Fibroblast of skin of right quadriceps (primary cell): Measurements from ENCODE around the gene DCDC2B.
"Not testable (repeated sequence)": the region's sequence is repeated elsewhere in the genome, so short reads cannot be mapped to it uniquely, and the experiment has no call there.

Experiments
- DNase-seq: peaks from one replicate; pipeline ENCODE4 v3.0.0-alpha.2; 2013

DCDC2B gene

DNA sequence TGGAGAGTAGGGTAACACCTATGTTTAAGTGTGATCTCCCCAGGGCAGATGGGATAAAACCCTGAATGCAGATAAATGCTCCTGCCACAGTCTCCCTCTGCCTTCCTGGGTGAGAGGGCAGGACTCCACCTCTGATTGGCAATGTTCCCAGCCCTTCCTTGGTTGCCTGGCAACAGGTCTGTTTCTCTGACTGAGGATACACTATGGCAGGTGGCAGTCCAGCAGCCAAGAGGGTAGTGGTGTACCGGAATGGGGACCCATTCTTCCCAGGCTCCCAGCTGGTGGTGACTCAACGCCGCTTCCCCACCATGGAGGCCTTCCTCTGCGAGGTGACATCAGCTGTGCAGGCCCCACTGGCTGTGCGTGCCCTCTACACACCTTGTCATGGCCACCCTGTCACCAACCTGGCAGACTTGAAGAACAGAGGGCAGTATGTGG, at the start of gene DCDC2B:
TSS of gene DCDC2B (plus strand) at position 199 of the 438 bp plus-strand sequence. CDS start at position 204, 5 bp downstream.
- peak; percentile 30 for DNase-seq

DNA sequence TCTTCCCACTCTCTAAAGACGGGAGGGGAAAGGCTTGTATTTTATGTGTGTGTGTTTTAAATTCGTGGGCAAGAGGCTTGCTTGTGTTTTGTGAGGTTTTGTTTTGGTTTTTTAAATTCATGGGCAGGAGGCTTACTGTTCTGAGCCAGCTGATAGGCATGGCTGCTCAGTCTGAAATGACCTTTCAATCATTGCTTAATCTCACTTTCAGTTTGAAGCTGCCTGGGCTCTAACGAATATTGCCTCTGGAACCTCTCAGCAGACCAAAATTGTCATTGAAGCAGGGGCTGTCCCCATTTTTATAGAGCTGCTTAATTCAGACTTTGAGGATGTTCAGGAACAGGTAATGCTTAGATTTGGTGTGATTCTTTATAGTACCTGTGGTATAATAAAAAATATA, 49.7 kb upstream of the DCDC2B start:
- no peak for DNase-seq

DNA sequence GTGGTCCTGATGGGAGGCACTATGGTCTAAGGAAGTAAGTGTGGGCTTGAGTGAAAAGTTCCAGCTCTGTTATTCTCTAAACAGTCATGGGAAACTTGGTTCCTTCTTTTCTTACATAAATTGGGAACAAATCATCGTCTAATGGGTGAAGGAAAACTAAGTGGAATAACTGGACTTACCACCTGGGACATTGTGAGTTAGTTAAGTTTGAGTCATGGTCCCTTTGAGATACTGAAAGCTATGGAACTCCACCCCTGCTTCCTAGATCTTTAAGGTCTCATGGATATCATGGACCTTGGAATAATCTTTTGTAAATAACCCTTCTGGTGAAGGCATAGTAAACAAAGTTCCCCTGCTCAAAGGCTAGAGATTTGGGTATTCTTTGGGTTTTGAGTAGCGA, 45.5 kb upstream of the DCDC2B start:
- no peak for DNase-seq

- not testable (repeated sequence) for DNase-seq
These were observed 43.3 kb upstream of the DCDC2B start for GRCh38 chr1:32165633-32166032.

DNA sequence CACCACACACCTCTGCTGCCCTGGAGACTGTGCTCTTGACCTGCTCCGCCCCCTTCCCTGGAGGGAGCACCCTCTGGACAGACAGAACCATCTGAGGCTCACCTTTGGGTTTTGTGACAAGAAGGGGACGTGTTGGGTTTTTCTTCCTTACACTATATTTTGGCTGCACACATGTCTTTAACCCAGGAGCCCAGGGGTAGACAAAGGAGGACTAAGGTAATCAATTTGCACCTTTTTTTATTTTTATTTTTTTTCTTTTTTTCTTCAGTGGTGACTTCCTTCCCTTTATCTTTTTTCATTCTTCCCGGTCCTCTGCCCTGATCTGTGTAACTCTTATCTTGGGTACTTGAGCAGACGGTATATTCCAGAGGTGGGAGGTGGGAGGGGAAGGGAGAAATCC, 37.9 kb upstream of the DCDC2B start:
- DNase-seq = no peak

DNA sequence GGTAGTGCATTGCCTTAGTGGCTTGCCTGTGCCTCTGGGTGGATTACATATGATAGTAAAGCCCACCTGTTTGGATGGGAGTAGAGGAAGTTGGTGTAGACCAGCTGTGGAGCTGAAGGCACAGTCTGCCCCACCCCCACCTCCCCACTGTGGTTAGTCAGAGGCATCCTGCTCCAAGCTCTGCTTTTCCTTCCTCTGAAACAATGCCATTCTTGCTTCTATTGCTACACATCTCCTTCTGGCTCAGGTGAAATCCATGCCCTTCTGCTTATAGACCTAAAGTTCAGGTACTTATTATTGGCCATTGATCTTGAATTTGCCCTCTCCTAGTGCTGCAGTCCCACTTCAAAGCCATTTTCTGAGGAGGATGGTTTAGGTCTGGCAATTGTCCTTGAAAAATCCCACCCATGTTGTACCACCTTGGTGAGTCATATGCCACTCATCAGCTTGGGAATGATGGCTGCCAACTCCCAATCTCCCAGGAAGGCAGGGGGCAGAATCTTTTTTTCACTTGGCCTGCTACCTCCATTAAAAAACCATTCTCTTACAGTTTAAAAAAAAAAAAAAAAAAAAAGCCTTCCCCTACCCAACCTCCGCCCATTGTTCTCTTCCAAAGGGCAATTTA, 36.2 kb upstream of the DCDC2B start:
- DNase-seq = peak; percentile 17

DNA sequence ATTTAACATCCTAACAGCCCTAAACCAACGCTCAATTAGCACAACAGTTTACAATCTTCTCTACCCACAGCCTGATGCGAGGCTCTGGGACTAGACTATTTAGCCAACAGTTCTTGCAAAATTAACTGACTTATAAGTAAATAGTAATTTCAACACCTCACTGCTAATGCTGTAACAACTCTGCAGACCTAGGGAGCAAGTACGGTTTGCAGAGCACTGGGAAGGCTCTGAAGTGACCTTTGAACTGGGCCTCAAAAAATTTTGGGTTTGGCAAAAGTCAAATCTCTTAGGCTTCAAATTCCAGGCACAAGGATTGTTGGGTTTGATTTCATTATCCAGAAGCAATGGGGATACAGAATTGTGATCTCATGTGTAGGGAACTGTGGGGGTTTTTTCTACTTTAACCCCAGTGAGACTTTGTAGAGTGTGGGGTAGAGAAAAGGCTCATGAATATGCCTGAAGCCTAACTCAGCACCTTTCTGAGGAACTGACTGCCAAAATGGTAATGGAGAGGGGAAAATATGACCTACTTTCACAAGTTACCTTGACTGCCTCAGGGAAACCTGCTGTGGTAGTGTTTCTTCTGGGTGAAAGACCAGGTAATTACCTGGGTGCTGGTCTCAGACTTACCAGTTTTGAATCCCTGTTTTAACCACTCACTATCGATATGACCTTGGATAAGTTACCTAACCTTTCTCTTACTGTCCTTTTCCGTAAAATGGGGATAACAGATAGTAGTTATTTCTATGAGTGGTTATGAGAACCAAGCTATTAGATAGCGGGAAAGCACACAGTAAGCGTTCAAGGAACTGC, 30.3 kb upstream of the DCDC2B start:
- DNase-seq = no peak

- no peak for DNase-seq
These were observed 29.8 kb upstream of the DCDC2B start for GRCh38 chr1:32179193-32179442.

- peak; percentile 91 for DNase-seq
These were observed 29.3 kb upstream of the DCDC2B start, which contains the start of gene TXLNA for GRCh38 chr1:32179443-32180185. TSS of gene TXLNA (plus strand) at chr1:32179675. CDS start at chr1:32180346, 671 bp downstream.

DNA sequence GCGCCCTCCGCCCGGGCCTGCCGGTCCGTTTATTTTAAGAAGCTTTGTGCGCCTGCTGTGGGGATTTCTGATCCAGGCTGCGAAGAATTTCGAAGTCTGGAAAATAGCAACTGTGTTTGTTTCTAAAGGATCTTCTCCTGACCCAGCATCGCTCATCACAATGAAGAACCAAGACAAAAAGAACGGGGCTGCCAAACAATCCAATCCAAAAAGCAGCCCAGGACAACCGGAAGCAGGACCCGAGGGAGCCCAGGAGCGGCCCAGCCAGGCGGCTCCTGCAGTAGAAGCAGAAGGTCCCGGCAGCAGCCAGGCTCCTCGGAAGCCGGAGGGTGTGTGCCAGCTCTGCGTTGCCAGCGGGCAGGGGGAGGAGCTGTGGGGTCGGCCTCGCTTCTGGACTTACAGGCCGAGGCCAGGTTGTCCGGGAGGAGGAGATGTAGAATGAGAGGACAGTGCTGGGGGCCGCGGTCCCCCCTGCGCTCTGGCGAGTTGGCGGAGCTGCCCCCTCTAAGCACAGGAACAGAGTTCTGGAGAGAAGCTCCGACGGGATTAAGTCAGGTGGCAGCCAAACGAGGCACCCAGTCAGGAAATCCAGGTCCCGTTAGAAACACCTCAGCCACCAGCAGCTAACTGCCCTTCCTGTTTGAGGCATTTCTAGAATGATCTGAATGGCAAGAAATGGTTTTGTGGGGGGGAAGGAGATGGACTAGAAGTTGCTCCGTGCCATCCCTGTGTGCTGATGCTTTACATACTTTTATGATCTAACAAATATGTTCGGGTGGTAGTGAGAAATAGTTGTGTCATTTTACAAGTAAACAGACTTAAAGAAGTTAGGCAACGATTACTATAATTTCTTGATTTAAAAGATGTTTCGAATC, 28.5 kb upstream of the DCDC2B start:
- peak; percentile 47 for DNase-seq

DNA sequence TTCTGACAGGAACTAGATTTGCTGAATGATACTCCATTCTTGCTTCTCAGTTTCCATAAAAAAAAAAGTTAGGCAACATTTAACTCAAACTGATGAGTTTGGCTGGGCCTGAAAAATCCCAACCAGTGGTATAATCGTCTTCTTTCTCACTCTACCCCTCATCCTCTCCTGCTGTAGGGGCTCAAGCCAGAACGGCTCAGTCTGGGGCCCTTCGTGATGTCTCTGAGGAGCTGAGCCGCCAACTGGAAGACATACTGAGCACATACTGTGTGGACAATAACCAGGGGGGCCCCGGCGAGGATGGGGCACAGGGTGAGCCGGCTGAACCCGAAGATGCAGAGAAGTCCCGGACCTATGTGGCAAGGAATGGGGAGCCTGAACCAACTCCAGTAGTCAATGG, 27.8 kb upstream of the DCDC2B start:
- DNase-seq = no peak

DNA sequence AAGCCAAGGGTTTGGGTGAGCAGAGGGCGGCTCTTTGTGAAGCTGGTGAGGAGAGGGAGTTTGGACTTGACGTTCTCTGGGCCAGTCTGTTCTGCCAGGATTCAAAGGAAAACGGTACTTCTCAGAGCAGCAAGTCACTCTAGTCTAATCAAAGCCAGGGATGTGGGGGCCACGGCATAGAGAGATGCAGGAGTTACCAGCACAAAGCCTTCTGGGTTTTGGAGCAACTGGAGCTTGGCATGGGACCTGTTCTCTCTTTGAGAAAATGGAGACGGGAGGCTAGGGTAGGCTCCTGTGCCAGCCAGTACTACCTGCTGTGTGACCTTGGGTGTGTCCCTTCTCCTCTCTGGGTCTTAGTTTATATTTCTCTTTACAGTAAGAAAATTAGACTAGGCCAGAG, 27.3 kb upstream of the DCDC2B start:
- no peak for DNase-seq

- no peak for DNase-seq
These were observed 26.8 kb upstream of the DCDC2B start for GRCh38 chr1:32182060-32182459.

DNA sequence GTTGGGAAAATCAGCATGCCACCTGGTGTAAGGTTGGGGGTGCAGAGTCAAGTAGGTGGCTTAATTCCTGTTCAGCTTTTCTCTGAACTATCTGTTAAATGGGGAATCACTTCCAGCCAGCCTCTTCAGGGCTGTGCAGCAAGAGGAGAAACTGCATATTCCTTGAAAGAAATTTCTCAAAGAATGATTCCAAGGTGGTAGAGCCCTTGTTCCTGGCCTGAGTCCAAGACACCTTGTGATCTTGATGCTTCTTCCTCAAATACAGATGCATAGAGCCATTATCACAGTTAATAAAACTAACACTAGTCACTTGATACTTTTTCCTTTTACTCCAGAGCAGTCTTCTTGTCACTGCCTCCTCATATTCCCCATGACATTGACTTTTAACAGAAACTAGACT, 24.2 kb upstream of the DCDC2B start:
- no peak for DNase-seq

GRCh38 chr1:32186077-32186476, 22.8 kb upstream of the DCDC2B start:
- no peak for DNase-seq

GRCh38 chr1:32186491-32186890, 22.4 kb upstream of the DCDC2B start:
- DNase-seq = no peak

GRCh38 chr1:32187850-32188249, 21.0 kb upstream of the DCDC2B start:
- no peak for DNase-seq

- DNase-seq = no peak
These were observed 16.5 kb upstream of the DCDC2B start for GRCh38 chr1:32192220-32192948.

DNA sequence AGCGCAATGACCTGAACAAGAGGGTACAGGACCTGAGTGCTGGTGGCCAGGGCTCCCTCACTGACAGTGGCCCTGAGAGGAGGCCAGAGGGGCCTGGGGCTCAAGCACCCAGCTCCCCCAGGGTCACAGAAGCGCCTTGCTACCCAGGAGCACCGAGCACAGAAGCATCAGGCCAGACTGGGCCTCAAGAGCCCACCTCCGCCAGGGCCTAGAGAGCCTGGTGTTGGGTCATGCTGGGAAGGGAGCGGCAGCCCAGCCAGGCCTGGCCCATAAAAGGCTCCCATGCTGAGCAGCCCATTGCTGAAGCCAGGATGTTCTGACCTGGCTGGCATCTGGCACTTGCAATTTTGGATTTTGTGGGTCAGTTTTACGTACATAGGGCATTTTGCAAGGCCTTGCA, 13.9 kb upstream of the DCDC2B start:
- DNase-seq = no peak

GRCh38 chr1:32195531-32195930, 13.4 kb upstream of the DCDC2B start:
- no peak for DNase-seq

- DNase-seq = no peak
These were observed 12.7 kb upstream of the DCDC2B start for GRCh38 chr1:32195972-32196823.
